K562 (cell line): Measurements from ENCODE around the gene LCN1. TPM values are rescaled to one million over a fixed set of nuclear protein-coding genes. Genes with fewer than 3 reads are reported as not detected.

Source experiments
- CBX8 ChIP-seq: fragments of 200-600 bp; sonication (generic); IDR thresholded peaks from 2 replicates; pipeline ENCODE4 v1.6.1; 2012; ENCODE audit warnings: borderline replicate concordance, mixed run types, low read depth, mild to moderate bottlenecking, moderate library complexity, mixed read lengths, low read length, control low read depth, inconsistent platforms; ENCODE audit not compliant: poor library complexity, severe bottlenecking; ENCODE audit errors: extremely low read depth
- CCNT2 ChIP-seq: IDR thresholded peaks from 2 replicates; pipeline ENCODE4 v1.6.1; 2011; ENCODE audit warnings: borderline replicate concordance, low read depth, mild to moderate bottlenecking, moderate library complexity, mixed read lengths, low read length; ENCODE audit not compliant: insufficient read length; ENCODE audit errors: extremely low read depth
- CHD1 ChIP-seq: fragments of 200-600 bp; sonication (generic); IDR thresholded peaks from one replicate; pipeline ENCODE4 v1.6.1; 2012; ENCODE audit warnings: mild to moderate bottlenecking, moderate library complexity, low read length, inconsistent platforms
- HDAC8 ChIP-seq: fragments of 450-650 bp; IDR thresholded peaks from 2 replicates; pipeline ENCODE4 v1.6.1; 2016; ENCODE audit warnings: mild to moderate bottlenecking, missing genetic modification characterization, moderate library complexity, missing compliant biosample characterization
- JUND ChIP-seq, 2 experiments: IDR thresholded peaks; 2 replicates in 1 of 2; 3 replicates in 1 of 2; pipeline ENCODE4 v1.6.1; 2011; ENCODE audit warnings: borderline replicate concordance in 2 of 2, low read depth in 2 of 2, low read length in 2 of 2, improper control_type of control experiment in 1 of 2, missing biosample characterization in 1 of 2, missing genetic modification characterization in 1 of 2, missing genetic modification reagents in 1 of 2
- KAT7 ChIP-seq: sonication (generic); formaldehyde crosslinking; IDR thresholded peaks from 2 replicates; pipeline ENCODE4 v1.8.0; 2022; ENCODE audit warnings: missing genetic modification reagents, mild to moderate bottlenecking, borderline replicate concordance
- LCOR ChIP-seq: sonication (generic); formaldehyde crosslinking; IDR thresholded peaks from 2 replicates; pipeline ENCODE4 v1.8.0; 2022; ENCODE audit warnings: mild to moderate bottlenecking, missing genetic modification reagents
- NR0B1 ChIP-seq: fragments of 450-650 bp; IDR thresholded peaks from one replicate; pipeline ENCODE4 v1.6.1; 2018; ENCODE audit warnings: mild to moderate bottlenecking, moderate library complexity; ENCODE audit not compliant: partially characterized antibody
- NRF1 ChIP-seq, 2 experiments: fragments of 450-650 bp; IDR thresholded peaks in 1 of 2; conservative IDR thresholded peaks in 1 of 2; 2 replicates each; pipeline ENCODE4 v1.6.1; 2014; ENCODE audit warnings: mild to moderate bottlenecking in 2 of 2
- PHTF2 ChIP-seq: fragments of 250-450 bp; sonication (Bioruptor Pico); IDR thresholded peaks from 2 replicates; pipeline ENCODE4 v1.5.0; 2021; ENCODE audit warnings: mild to moderate bottlenecking
- PML ChIP-seq: IDR thresholded peaks from 2 replicates; pipeline ENCODE4 v1.6.1; 2012; ENCODE audit warnings: low read length, inconsistent platforms
- POLR2AphosphoS5 ChIP-seq: IDR thresholded peaks from 2 replicates; pipeline ENCODE4 v1.6.1; 2011; ENCODE audit warnings: mild to moderate bottlenecking, low read depth, low read length, moderate library complexity; ENCODE audit not compliant: control insufficient read depth, insufficient read depth
- PTBP1 ChIP-seq: fragments of 200-400 bp; formaldehyde crosslinking; IDR thresholded peaks from 2 replicates; pipeline ENCODE4 v1.6.1; 2017; ENCODE audit warnings: low read depth, low read length
- RBM34 ChIP-seq: fragments of 200-400 bp; formaldehyde crosslinking; IDR thresholded peaks from 2 replicates; pipeline ENCODE4 v1.6.1; 2018; ENCODE audit warnings: low read length, borderline replicate concordance; ENCODE audit not compliant: insufficient read depth
- SMARCA5 ChIP-seq: fragments of 450-650 bp; IDR thresholded peaks from 2 replicates; pipeline ENCODE4 v1.6.1; 2016
- THAP12 ChIP-seq: fragments of 250-450 bp; sonication (Bioruptor Pico); IDR thresholded peaks from 2 replicates; pipeline ENCODE4 v1.9.0; 2021; ENCODE audit warnings: mild to moderate bottlenecking, inconsistent platforms
- ZKSCAN8 ChIP-seq: fragments of 200-800 bp; sonication (Bioruptor generic); IDR thresholded peaks from 2 replicates; pipeline ENCODE4 v1.6.1; 2016; ENCODE audit warnings: missing genetic modification characterization, missing compliant biosample characterization
- ZNF175 ChIP-seq: fragments of 200-800 bp; sonication (Bioruptor generic); IDR thresholded peaks from 2 replicates; pipeline ENCODE4 v1.6.1; 2016; ENCODE audit warnings: low read depth, mild to moderate bottlenecking, missing genetic modification characterization, missing compliant biosample characterization
- ZNF398 ChIP-seq: fragments of 250-450 bp; sonication (Bioruptor Pico); IDR thresholded peaks from 2 replicates; pipeline ENCODE4 v1.8.0; 2021; ENCODE audit warnings: moderate library complexity, mild to moderate bottlenecking, inconsistent platforms
- ZNF57 ChIP-seq: fragments of 450-650 bp; formaldehyde crosslinking; IDR thresholded peaks from 2 replicates; pipeline ENCODE4 v1.4.0; 2020; ENCODE audit warnings: mild to moderate bottlenecking, moderate library complexity
- ZNF79 ChIP-seq: fragments of 250-450 bp; sonication (Bioruptor Pico); IDR thresholded peaks from 2 replicates; pipeline ENCODE4 v1.4.0; 2020; ENCODE audit warnings: low read depth, mild to moderate bottlenecking, moderate library complexity
- polyA plus RNA-seq, 8 experiments: library from polyadenylated mRNA; depleted of rRNA in 4 of 8; stranded (reverse) in 5 of 8; unstranded in 3 of 8; fragments of >200 nt; fragmentation: Nextera tagmentation in 2 of 8; fragmentation: Illumina TruSeq in 1 of 8; extraction: Ambion mirVana in 2 of 8; extraction: Trizol in 1 of 8; gene quantifications; 2 replicates each; pipeline versions ENCODE4 v1.2.1 to v1.2.3, GENCODE V29; 2011 to 2014; ENCODE audit warnings: inconsistent platforms in 1 of 8, missing spikeins in 1 of 8
- total RNA-seq, 7 experiments: library from RNA; depleted of rRNA in 6 of 7; stranded (reverse); fragments of >200 nt in 6 of 7; fragmentation: Illumina TruSeq in 2 of 7; extraction: Trizol in 2 of 7; gene quantifications; 2 replicates each; pipeline versions ENCODE4 v1.2.1 to v1.2.3, GENCODE V29; 2011 to 2021; ENCODE audit warnings: low replicate concordance in 1 of 7

LCN1 gene
- total and polyA plus RNA-seq, 9 of the 15 experiments (the other 6 are each of a cell fraction or from before 2014, with no cell fraction given), result not detected

- TF ChIP-seq POLR2AphosphoS5 (no peak), THAP12 (CRISPR knock-in tag) (no peak), KAT7 (CRISPR knock-in tag) (no peak), NR0B1 (no peak), JUND (IDR thresholded peaks at IDR 0.05; ENCODE audit: borderline replicate concordance, low read depth, low read length) (no peak), JUND (tag; IDR thresholded peaks at IDR 0.05; ENCODE audit: borderline replicate concordance, low read depth, low read length) (no peak), ZNF57 (CRISPR knock-in tag) (no peak), PHTF2 (CRISPR knock-in tag) (no peak), NRF1 (conservative IDR thresholded peaks at IDR 0.05 in 1 of 2, IDR thresholded peaks at IDR 0.05 in 1 of 2) (peak in 1 of 2 experiments; percentile 26; a peak in 2 of 4 replicates), ZNF79 (CRISPR knock-in tag) (no peak), RBM34 (no peak), CHD1 (peak; percentile 52), CBX8 (no peak), CCNT2 (peak; percentile 32), ZNF398 (CRISPR knock-in tag) (no peak), LCOR (CRISPR knock-in tag) (no peak), ZKSCAN8 (CRISPR knock-in tag) (no peak), HDAC8 (no peak), PML (no peak), SMARCA5 (no peak), ZNF175 (no peak), PTBP1 (no peak)
These were observed 40.9 kb upstream of the LCN1 start (continued) for GRCh38 chr9:135480071-135480939.
